Esophagus squamous epithelium (tissue), 4 donors: Measurements from ENCODE around the gene ACTR5.

Experiments
- POLR2A ChIP-seq, 4 donors: fragments of 450-650 bp; IDR thresholded peaks; one replicate each; pipeline ENCODE4 v1.6.1; 2017; ENCODE audit warnings: antibody characterized with exemption in 4 of 4, mild to moderate bottlenecking in 4 of 4, moderate library complexity in 3 of 4
- TF ChIP-seq, protein P1 (sequence below), 6 experiments: fragments of 450-650 bp in 4 of 6; fragments of 200-600 bp in 2 of 6; sonication (generic) in 2 of 6; IDR thresholded peaks; one replicate each; pipeline ENCODE4 v1.5.1; 2016 to 2019; ENCODE audit warnings: antibody characterized with exemption in 6 of 6, mild to moderate bottlenecking in 4 of 6, moderate library complexity in 4 of 6

DNA sequence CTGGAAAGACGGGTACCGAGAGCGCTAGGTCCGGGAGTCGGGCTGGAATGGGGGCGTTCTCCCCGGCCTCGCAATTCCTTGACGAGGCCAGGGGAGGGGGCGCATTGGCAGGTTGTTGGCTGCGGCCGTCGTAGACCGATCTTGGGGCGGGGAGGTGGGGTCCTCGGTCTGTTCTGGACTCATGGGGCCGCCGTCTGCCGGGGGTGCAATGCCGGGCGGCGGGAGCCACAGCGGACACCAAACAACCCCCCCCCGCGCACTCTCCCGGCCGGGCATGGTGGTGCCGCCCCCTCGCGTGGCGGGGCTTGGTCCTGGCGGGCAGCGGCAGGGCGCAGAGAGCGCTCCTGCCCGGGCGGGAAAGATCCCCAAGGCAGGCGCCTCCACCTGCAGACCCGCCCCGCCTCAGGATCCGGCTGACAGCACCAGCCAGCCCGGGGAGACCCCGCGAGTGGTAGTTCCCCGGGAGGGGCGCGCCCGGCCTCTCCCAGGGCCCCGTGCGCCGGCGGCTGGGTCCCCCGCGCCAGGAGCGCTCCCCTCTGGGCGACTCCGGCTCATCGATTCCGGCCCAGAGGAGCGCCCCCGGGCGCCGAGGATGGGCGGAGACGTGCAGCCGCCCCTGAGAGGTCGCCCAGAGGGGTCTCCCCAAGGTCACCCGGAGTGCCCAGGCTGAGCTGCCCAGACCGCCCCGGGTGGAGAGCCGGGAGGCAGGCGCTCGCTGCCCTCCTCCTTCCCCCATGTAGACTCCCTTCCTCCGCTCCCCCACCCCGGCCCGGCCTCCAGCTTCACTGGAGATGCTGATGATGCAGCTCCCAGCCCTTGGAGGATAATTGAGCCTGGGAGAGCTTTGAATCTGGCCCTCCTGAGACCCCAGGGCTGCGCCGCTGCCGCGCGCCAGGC, 57.9 kb downstream of the ACTR5 start:
- TF ChIP-seq, protein P1, sequence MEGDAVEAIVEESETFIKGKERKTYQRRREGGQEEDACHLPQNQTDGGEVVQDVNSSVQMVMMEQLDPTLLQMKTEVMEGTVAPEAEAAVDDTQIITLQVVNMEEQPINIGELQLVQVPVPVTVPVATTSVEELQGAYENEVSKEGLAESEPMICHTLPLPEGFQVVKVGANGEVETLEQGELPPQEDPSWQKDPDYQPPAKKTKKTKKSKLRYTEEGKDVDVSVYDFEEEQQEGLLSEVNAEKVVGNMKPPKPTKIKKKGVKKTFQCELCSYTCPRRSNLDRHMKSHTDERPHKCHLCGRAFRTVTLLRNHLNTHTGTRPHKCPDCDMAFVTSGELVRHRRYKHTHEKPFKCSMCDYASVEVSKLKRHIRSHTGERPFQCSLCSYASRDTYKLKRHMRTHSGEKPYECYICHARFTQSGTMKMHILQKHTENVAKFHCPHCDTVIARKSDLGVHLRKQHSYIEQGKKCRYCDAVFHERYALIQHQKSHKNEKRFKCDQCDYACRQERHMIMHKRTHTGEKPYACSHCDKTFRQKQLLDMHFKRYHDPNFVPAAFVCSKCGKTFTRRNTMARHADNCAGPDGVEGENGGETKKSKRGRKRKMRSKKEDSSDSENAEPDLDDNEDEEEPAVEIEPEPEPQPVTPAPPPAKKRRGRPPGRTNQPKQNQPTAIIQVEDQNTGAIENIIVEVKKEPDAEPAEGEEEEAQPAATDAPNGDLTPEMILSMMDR (IDR thresholded peaks at IDR 0.05): no peak
- TF ChIP-seq POLR2A (IDR thresholded peaks at IDR 0.05): no peak
